Activated T-cell treated with anti-CD3 and anti-CD28 coated beads, Interleukin-2, amount 50 U/mL, for 24 hours (primary cell): ENCODE measurements around the gene TMEM185B.
A peak's percentile ranks its signal among the peaks of the same experiment; 100 is the strongest.

ENCODE experiments used
- DNase-seq: peaks from one replicate; pipeline ENCODE4 v3.0.0-alpha.2; 2020
- H3K27ac Mint-ChIP-seq: 2 replicates; pipeline ENCODE4 v1.8.0; 2020; ENCODE audit warnings: mild to moderate bottlenecking, mixed read lengths
- H3K27me3 Mint-ChIP-seq: 2 replicates; pipeline ENCODE4 v1.8.0; 2020; ENCODE audit warnings: mixed read lengths
- H3K36me3 Mint-ChIP-seq: 2 replicates; pipeline ENCODE4 v1.8.0; 2020; ENCODE audit warnings: low read depth, mixed read lengths
- H3K4me1 Mint-ChIP-seq: 2 replicates; pipeline ENCODE4 v1.8.0; 2020; ENCODE audit warnings: low read depth, mixed read lengths
- H3K4me3 Mint-ChIP-seq: 2 replicates; pipeline ENCODE4 v1.8.0; 2020; ENCODE audit warnings: mild to moderate bottlenecking, moderate library complexity, mixed read lengths
- H3K9me3 Mint-ChIP-seq: 2 replicates; pipeline ENCODE4 v1.8.0; 2020; ENCODE audit warnings: mixed read lengths

Gene TMEM185B

GRCh38 chr2:120230515-120231471, 7.6 kb upstream of the TMEM185B start:
- H3K36me3 Mint-ChIP-seq: peaks cover 22% of the 10 kb centered on the region
- peak; percentile 39 for DNase-seq
- peak overlapping the region; percentile 100 for H3K27ac Mint-ChIP-seq

DNA sequence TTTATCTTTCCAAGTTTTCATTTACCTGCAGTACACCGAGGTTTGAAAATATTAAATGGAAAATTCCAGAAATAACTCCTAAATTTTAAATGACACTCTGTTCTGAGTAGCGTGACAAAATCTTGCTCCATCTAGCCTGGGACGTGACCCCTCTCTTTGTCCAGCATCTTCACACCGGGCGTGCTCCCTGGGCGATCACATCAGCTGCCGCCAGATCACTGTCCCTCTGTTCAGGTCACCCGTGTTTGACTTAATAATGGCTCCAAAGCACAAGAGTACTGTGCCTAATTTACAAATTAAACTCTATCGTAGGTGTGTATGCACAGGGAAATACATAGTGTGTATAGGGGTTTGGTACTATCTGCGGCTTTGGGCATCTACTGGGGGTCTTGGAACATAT, 6.1 kb upstream of the TMEM185B start:
- peaks cover 22% of the 10 kb centered on the region for H3K36me3 Mint-ChIP-seq
- H3K27me3 Mint-ChIP-seq: no peaks in the 10 kb centered on the region
- DNase-seq: no peak
- no peak overlapping the region for H3K27ac Mint-ChIP-seq
- H3K4me3 Mint-ChIP-seq: peak overlapping the region; percentile 8
- H3K9me3 Mint-ChIP-seq: no peaks in the 10 kb centered on the region
- H3K4me1 Mint-ChIP-seq: peaks cover 79% of the 10 kb centered on the region

More at GRCh38 chr2:120230515-120231471, 7.6 kb upstream of the TMEM185B start:
- peaks cover 74% of the 10 kb centered on the region for H3K4me1 Mint-ChIP-seq
- H3K4me3 Mint-ChIP-seq: peak overlapping the region; percentile 91
- no peaks in the 10 kb centered on the region for H3K9me3 Mint-ChIP-seq
- H3K27me3 Mint-ChIP-seq: no peaks in the 10 kb centered on the region

DNA sequence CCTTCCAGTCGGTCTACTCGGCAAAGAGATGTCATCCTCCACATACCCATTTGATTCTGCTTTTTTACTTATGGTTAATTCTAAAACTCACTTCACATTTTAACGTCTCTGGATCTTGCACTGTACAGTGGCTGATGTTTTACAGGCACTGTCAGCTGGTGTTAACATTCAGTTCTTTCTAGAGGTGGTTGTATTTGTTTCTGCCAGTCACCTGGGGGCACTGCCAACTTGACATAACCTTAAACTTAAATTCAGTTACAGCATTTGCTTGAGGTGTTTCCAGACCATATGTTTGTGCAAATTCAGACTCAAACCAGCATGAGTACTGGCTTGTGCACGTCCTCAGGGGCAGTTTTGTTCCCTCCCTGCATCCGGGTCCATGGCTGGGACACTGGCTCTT, 5.3 kb upstream of the TMEM185B start:
- no peak for DNase-seq
- Mint-ChIP-seq H3K4me3 (no peak overlapping the region), H3K4me1 (peaks cover 85% of the 10 kb centered on the region), H3K36me3 (peaks cover 29% of the 10 kb centered on the region), H3K27ac (peak overlapping the region; percentile 13), H3K27me3 (no peaks in the 10 kb centered on the region), H3K9me3 (no peaks in the 10 kb centered on the region)

DNA sequence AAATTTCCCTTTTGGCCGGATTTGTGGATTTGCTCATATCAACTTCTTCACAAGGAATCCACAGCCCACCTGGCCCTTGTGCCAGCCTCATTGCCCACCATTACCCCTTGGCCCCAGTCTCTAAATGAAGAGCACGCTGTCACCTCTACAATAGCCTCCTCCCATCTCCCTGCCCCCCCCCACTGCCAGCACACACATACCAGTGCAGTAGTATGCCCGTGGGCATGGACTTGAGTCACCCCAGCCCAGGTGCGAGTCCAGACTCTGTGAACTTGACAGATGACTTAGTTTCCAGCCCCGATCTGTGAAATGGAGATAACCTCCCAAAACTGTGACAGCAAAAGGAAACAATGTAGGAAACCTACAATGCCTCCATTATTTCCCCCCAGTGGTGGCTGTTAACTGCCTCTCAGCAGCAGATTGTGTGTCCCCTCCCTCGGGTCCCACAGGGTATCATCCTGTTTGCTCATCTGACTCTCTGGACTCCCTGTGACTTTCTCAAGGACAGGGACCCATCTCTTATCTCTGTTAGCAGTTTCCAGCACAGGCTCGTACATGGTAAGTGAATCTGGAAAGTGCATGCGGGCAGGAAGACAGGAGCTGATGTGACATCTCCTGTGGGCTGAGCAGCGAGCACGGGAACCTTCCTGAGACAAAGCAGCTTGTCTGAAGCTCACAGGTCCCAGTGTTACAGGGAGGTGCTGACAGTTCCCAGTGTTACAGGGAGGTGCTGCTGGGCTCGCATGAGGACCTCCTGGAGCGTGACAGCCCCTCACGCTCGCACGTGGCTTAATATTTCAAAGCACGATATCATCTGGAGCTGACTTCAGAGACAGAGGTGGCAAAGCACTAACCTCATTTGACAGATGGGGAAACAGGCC, 4.2 kb upstream of the TMEM185B start:
- Mint-ChIP-seq H3K36me3 (peaks cover 33% of the 10 kb centered on the region), H3K27ac (peak overlapping the region; percentile 57), H3K4me3 (no peak overlapping the region), H3K4me1 (peaks cover 79% of the 10 kb centered on the region), H3K9me3 (peaks cover 1% of the 10 kb centered on the region), H3K27me3 (no peaks in the 10 kb centered on the region)
- DNase-seq: no peak

- H3K27ac Mint-ChIP-seq: peak overlapping the region; percentile 44
- H3K27me3 Mint-ChIP-seq: no peaks in the 10 kb centered on the region
- H3K9me3 Mint-ChIP-seq: peaks cover 10% of the 10 kb centered on the region
- H3K36me3 Mint-ChIP-seq: peaks cover 38% of the 10 kb centered on the region
- DNase-seq: no peak
- peaks cover 80% of the 10 kb centered on the region for H3K4me1 Mint-ChIP-seq
- H3K4me3 Mint-ChIP-seq: no peak overlapping the region
Measured at GRCh38 chr2:120226316-120226715, 3.1 kb upstream of the TMEM185B start.

DNA sequence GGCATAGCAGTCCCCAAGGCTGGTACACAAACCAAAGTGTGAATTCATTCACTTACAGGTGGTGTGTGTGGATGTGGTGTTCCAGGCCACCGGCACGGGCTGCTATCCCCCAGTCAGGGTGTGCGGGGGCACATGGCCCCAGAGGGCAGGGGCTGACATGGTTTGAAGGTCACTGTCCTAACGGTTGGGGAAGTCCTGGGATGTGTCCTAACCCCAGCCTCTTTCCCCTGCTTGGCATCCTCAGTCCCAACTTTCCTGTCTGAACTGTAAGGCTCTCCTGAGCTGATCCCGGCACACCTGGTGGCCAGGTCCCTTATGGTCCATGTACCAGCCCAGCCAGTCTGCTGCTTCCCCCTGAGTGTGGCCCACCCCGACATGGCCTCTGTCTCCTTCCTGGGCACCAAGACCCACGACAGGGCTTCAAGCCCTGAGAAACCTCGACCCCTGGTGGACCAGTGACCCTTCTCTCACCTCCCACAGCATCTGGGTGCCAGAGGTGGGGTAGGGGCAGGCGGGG, 2.4 kb upstream of the TMEM185B start:
- no peak for DNase-seq
- Mint-ChIP-seq H3K4me3 (no peak overlapping the region), H3K9me3 (peaks cover 17% of the 10 kb centered on the region), H3K4me1 (peaks cover 80% of the 10 kb centered on the region), H3K36me3 (peaks cover 41% of the 10 kb centered on the region), H3K27me3 (no peaks in the 10 kb centered on the region), H3K27ac (no peak overlapping the region)

DNA sequence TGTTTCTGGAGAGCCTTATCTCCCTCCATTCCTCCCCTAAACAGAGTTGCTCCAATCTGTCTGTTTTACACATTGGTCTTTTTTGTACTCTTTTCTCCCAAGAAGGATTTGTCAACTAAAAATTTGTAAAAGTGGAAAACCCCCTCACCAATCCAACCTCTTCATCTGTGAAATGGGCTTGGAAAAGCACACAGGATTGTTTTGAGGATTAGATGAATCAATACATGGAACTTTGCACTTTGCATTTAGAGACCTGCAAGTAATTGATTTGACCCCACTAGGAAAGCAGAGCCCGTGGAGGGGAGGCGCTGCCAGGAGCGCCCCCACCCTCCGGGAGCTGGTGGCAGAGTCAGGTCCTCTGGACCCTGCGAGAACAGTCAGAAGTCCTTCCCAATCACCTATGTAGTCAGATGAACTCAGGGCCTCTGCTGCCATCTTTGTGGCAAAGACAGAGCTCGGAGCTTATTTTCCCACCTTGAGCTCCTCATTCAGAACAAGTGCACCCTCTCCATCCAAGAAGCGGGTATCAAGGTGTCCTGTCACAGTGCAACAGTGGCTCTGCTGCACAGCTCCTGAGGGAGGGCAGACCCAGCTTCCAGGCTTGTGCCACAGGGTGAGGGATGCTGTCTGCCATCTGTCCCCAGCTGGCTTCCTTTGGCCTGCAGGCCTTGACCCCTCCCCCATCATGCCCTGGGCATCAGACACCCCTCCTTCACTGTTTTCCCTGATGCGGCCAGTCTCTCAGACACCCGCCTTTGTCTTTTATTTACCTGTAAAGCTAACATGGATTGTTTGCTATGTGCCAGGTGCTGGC, 1.7 kb upstream of the TMEM185B start:
- H3K4me3 Mint-ChIP-seq: peak overlapping the region; percentile 83

DNA sequence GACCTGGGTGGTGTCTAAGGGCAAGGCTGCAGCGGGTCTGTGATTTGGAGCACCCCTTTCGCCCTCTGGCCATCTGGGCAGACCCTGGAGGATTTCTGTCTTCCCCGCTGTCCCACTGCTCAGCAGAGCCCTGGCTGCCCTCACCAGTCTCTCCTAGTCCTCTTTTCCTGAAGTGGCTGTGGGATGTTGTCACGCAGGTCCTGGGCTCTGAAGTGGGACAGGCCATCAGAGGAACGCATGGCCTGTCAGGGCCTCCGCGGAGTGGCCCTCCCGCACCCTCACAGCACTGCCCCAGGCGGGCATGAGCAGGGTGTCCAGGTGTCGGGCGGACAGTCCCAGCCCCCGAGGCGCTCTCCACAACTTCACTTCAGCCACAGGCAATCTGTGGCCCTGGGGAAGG, 1.1 kb upstream of the TMEM185B start:
- Mint-ChIP-seq H3K27ac (peak overlapping the region; percentile 92), H3K4me1 (peaks cover 76% of the 10 kb centered on the region), H3K4me3 (peak overlapping the region; percentile 83), H3K9me3 (peaks cover 17% of the 10 kb centered on the region), H3K36me3 (peaks cover 51% of the 10 kb centered on the region), H3K27me3 (no peaks in the 10 kb centered on the region)
- peak; percentile 33 for DNase-seq

More for the DNA sequence above, 1.7 kb upstream of the TMEM185B start:
- peaks cover 46% of the 10 kb centered on the region for H3K36me3 Mint-ChIP-seq
- H3K27me3 Mint-ChIP-seq: no peaks in the 10 kb centered on the region
- peaks cover 78% of the 10 kb centered on the region for H3K4me1 Mint-ChIP-seq
- H3K27ac Mint-ChIP-seq: no peak overlapping the region
- no peak for DNase-seq
- peaks cover 17% of the 10 kb centered on the region for H3K9me3 Mint-ChIP-seq

DNA sequence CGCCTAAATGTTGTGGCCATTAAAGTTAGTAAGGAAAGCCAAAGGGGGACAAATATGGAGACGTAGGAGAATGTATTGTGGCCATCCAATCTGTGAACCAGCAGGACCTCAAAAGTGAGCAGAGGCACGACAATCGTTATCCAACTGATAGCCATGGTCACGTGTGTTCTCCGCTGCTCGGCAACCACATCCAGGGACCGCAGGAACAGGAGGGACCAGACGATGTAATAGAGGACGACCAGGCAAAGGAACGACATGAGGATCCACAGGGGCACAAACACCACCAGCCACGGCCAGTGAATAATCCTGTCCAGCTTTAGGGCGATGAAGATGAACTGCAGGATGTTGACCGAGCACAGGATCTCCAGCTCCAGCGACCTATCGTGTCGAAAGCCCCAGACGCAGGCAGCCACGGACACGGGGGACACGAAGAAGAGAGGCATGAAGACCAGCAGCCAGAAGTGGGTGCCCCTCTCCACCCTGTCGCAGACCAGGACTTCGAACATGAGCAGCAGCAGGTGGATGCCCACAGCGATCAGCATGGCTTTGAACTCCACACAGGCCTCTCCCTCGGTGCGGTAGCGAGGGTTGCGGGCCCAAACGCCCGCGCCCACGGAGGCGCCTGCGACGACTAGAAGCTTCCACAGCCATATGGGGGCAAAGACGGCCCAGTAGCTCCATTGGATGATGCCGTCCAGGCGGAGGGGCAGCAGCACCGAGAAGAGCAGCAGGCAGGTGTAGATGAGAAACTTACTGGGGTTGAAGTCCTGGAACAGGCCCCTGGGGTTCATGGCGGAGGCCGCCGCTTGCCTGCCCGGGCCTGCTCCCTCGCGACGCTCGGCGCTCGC, 790 bp downstream of the TMEM185B start:
- peak overlapping the region; percentile 71 for H3K4me3 Mint-ChIP-seq
- no peaks in the 10 kb centered on the region for H3K27me3 Mint-ChIP-seq
- H3K9me3 Mint-ChIP-seq: peaks cover 17% of the 10 kb centered on the region
- no peak for DNase-seq
- peaks cover 61% of the 10 kb centered on the region for H3K36me3 Mint-ChIP-seq
- H3K4me1 Mint-ChIP-seq: peaks cover 63% of the 10 kb centered on the region
- peak overlapping the region; percentile 93 for H3K27ac Mint-ChIP-seq

- Mint-ChIP-seq H3K9me3 (peaks cover 20% of the 10 kb centered on the region), H3K36me3 (peaks cover 68% of the 10 kb centered on the region)
Measured at GRCh38 chr2:120221616-120222015, 1.6 kb downstream of the TMEM185B start.

DNA sequence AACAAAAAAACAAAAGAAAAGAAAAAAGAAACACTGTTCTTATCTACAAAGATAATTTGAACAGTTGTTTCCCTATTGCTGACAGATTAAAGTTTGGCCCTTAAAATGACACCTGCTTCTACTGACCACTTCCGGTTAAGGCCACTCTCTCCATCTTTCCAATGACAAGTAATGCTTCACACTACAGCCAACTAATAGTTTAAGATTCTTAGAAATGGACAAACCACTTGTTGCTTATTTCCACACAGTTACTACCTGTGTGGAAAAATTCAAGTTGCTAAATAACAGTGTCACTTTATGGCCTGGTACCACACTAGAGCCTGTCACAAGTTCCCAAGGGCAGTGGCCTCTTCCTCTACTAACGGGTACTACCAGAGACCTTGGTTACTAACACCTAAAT, 2.4 kb downstream of the TMEM185B start:
- peak overlapping the region; percentile 71 for H3K4me3 Mint-ChIP-seq
- peak overlapping the region; percentile 59 for H3K27ac Mint-ChIP-seq
- H3K36me3 Mint-ChIP-seq: peaks cover 74% of the 10 kb centered on the region

More at GRCh38 chr2:120221616-120222015, 1.6 kb downstream of the TMEM185B start:
- H3K27me3 Mint-ChIP-seq: no peaks in the 10 kb centered on the region
- peak overlapping the region; percentile 71 for H3K4me3 Mint-ChIP-seq
- peak; percentile 34 for DNase-seq
- H3K4me1 Mint-ChIP-seq: peaks cover 55% of the 10 kb centered on the region
- peak overlapping the region; percentile 93 for H3K27ac Mint-ChIP-seq

GRCh38 chr2:120219766-120220165, 3.4 kb downstream of the TMEM185B start:
- DNase-seq: no peak
- peaks cover 24% of the 10 kb centered on the region for H3K9me3 Mint-ChIP-seq
- no peak overlapping the region for H3K27ac Mint-ChIP-seq
- H3K36me3 Mint-ChIP-seq: peaks cover 74% of the 10 kb centered on the region
- H3K4me3 Mint-ChIP-seq: no peak overlapping the region
- no peaks in the 10 kb centered on the region for H3K27me3 Mint-ChIP-seq
- peaks cover 47% of the 10 kb centered on the region for H3K4me1 Mint-ChIP-seq

More for the DNA sequence above, 2.4 kb downstream of the TMEM185B start:
- H3K9me3 Mint-ChIP-seq: peaks cover 24% of the 10 kb centered on the region
- DNase-seq: no peak
- peaks cover 49% of the 10 kb centered on the region for H3K4me1 Mint-ChIP-seq
- no peaks in the 10 kb centered on the region for H3K27me3 Mint-ChIP-seq

GRCh38 chr2:120219291-120219690, 3.9 kb downstream of the TMEM185B start:
- Mint-ChIP-seq H3K9me3 (peaks cover 24% of the 10 kb centered on the region), H3K27ac (no peak overlapping the region), H3K36me3 (peaks cover 74% of the 10 kb centered on the region), H3K27me3 (no peaks in the 10 kb centered on the region), H3K4me3 (no peak overlapping the region), H3K4me1 (peaks cover 42% of the 10 kb centered on the region)
- no peak for DNase-seq
